Measurements from ENCODE around the gene EDN2.

The EDN2 gene

DNA sequence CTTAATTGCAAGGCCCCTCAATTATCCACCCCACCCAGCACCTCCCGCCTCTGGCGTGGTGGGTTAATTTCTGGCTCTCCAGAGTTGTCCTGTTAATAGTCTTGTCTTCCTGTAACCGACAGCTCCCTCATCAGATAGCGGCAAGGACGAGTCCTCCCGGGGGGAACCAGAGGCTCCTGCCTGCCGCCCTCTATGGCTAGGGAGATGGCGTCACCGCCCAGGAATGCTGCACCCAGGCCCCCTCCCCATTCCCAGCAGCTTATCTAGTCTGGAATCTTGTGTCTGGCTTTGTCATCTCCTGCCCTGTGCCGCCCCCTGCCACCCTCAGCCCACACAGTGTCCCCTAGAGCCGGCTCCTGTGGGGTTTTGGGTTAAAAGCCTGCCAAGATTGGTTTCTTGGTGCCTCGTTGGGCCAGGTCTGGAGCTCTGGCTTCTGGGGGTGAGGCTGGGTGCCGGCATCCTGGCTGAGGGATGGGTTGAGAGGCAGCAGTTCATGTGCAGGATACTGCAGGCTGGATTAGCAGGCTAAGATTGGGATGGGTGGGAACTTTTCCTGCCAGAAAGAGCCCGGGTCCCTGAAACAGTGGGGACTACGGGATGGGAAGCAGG lies 48.8 kb downstream of the EDN2 start:
- no peak for FAIRE-seq

DNA sequence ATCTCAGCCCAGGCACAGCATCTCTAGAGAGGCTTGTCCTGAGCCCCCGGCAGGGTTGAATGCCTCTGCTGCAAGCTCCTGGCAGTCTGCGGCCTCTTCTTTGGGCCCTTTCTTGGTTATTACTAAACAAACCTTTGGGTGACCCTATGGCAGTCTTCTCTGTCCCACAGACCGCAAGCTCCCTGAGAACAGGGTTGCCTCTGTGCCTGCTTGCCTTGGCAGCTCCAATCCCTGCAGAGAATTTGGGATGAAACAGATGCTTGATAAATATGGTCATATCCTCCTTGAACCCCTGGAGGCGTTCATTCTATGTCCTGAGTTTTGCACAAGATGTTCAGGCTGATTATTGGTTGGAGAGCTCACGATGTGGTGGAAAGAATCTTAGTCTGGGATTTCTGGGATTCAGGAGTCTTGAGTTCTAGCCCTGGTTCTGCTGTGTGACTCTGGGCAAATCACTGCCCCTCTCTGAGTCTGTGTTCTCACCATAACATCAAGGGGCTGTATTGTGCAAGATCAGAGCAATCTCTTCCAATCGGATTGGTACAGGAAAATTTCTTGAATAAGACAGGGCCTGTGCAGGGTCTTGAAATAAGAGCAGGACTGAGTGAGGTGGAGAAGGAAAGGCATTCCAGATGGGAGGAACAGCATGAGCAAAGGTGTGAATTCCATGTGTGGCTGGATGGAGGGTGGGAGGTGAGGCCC lies 49.6 kb downstream of the EDN2 start:
- no peak for FAIRE-seq

DNA sequence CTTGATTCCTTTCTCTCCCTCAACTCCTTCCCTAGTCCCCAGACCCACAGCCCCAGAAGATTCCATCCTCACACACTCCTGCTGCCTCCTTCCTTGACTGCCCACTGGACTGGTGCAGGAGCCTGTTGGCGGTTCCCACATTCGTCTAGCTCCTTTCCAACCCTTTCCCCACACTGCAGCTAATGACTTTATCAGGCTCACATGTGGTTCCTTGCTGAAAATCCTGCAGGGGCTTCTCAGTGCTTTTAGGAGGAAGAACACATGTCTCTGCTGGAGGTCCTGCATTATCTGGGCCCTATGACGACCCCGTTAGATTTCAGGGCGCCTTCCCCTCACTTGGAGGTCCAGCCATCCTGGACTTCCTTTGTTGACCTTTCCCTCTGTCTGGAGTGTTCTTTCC lies 50.2 kb downstream of the EDN2 start:
- no peak for FAIRE-seq

DNA sequence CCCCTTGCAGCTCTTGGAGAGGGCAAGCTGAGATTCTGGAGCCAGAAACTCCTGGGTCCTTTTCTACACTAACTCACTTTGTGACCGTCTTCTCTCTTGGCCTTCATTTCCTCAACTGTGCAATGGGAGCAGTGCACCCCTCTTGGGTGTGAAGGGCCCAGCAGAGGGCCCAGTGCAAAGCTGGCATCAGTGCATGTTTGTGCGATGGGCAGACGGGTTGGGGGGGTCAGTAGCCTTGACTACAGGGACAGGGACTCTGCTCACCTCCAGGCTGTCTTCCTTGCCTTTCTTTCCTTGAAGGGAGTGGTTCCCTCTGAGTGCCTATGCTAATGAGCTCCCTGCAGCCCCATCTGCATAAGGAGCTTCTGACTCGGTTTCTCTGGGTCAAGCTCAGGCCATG lies 51.0 kb downstream of the EDN2 start:
- no peak for FAIRE-seq

DNA sequence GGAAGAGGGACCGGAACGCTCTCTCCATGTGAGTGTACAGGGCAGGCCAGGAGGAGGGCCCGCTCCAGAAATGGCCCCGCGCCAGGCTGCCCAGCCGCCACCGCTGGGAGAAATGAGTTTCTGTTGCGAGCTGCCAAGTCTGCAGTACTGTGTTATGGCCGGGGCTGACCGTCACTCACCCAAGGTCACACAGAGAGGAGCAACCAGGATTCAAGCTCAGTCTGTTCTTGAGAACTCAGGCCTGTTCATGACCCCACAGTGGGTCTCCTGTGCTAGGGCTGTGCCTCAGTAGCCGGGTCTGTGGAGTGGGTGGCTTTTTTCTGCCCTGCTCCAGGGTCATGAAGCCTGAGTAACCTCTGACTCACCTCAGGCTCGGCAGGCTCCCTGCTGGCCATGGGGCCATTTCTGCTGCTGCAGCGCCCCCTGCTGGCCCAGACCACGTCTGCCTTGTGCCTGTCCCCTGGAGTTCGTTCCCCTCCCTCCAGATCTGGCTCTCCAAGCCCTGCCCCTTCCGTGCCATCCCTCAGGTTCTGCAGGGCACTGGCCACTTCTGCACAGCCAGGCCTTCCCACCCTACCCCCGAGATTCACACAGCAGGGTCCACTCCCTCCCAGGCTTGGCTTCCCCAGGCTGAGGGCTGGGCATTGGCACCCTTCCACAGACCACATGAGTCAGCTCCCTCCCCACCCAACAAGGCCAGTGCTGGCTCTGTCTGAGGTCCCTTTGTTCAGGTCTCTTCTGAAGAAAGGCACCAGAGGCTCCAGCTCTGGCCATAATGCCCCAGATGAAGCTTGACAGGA lies 51.8 kb downstream of the EDN2 start:
- FAIRE-seq: no peak

DNA sequence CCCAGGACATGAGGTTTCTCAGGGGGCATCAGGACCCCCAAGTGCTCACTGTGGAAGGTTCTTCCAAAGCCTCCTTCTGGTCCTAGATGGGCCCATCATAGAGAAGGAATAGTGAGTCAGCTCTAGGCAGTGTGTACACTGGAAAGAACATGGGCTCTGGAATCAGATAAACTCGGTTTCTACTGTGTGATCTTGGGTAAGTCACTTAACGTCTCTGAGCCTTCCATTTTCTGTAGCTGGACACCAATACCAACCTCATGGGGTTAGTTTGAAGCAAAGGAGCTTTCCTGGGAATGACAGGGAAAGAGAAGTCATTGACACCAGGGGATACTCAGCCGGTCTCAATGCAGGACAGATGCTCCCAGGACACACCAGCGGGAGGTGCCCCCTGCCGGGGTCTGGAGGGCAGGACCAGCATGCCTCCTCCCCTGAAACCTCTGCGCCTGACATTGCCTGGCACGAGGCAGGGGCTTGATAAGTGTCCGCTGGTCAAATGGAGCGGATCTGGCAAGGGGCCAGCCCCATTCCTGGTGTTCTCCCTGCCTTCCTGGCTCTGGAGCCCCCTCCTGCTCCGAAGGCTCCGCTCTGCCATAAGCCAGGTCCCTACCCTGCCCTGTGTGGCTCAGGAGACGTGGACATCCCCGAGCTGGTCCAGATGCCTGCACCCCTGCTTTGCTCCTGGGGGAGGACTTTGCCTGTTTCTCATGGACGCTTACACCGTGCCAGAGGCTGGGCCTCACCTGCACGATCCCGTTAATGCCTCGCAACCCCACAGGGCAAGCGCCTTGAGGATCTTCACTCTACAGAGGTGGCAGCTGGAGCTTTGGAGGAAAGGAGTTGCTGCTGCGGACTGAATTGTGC lies 52.8 kb downstream of the EDN2 start:
- FAIRE-seq: no peak

DNA sequence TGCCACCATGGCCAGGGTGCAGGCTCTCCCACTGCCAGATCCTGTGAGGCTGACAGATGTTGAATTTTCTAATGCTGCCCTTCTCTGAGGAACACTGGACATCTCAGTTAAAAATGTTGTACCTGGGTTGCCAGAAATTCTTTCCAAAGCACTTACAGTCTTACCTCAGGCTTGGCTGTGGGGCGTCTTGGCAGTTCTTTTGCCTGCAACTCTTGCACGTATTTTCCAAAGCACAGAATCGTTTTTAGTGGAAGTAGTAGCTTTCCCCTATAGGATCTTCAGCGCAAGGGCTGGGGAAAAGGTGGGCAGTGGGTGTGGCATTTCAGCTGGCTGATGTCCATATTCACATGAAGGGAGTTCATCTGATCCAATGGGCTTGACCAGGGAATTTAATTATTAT lies 53.9 kb downstream of the EDN2 start:
- FAIRE-seq: no peak

DNA sequence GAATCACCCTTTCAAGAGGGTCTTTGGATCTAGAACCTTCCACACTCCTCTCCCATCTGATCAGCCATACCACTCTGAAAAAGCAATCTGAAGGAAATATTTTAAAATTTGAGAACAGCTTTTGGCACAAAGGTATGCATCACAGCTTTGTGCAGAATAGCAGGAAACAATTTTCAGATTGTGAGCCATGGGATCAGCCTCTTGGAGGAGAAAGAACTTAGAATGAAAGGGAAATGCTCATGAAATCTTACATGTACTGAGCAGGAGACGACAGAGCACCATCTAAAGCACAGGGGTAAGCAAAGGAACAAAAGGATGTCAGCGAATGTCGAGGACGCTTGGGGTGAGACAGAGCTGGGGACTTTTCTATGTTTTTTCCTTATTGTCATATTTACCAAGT lies 54.4 kb downstream of the EDN2 start:
- no peak for FAIRE-seq

DNA sequence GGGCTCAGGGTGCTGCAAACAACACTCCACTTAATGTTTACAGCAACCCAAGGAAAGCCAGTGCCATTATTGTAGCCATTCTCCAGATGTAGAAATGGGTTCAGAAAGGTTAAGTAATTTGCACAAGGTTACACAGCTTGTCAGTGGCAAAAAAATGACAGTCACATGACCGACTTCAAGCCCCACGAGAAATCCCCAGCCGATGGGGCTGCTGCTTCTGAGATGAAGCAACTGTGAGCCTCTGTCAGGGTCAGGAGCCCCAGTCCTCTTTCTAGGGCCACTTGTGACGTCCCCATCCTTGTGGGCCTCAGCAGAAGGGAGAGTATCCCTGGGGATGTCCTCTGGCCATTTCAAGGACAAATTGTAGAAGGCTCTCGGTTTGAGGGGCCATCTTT lies 54.8 kb downstream of the EDN2 start:
- FAIRE-seq: no peak

All from colon (tissue), 2 donors.